Parathyroid adenoma (tissue), 2 donors: ENCODE data around the gene B4GALT6.

ENCODE experiments used
- H2AFZ ChIP-seq: fragments of 300-600 bp; sonication (generic); one replicate; pipeline ENCODE4 v1.7.0; 2017; ENCODE audit warnings: antibody characterized with exemption, mild to moderate bottlenecking
- H3K27ac ChIP-seq: fragments of 300-600 bp; sonication (generic); one replicate; pipeline ENCODE4 v1.7.0; 2017
- H3K27me3 ChIP-seq: fragments of 300-600 bp; sonication (generic); one replicate; pipeline ENCODE4 v1.7.0; 2017; ENCODE audit warnings: low read length; ENCODE audit not compliant: control insufficient read depth, insufficient read depth
- H3K36me3 ChIP-seq: fragments of 300-600 bp; sonication (generic); one replicate; pipeline ENCODE4 v1.7.0; 2017; ENCODE audit warnings: low read length; ENCODE audit not compliant: control insufficient read depth, insufficient read depth
- H3K4me1 ChIP-seq: fragments of 300-600 bp; sonication (generic); one replicate; pipeline ENCODE4 v1.7.0; 2017; ENCODE audit warnings: control low read depth
- H3K4me2 ChIP-seq: fragments of 300-600 bp; sonication (generic); one replicate; pipeline ENCODE4 v1.7.0; 2017; ENCODE audit warnings: low read length
- H3K4me3 ChIP-seq: fragments of 300-600 bp; sonication (generic); one replicate; pipeline ENCODE4 v1.7.0; 2017; ENCODE audit warnings: low read depth, low read length
- H3K79me2 ChIP-seq: fragments of 300-600 bp; sonication (generic); one replicate; pipeline ENCODE4 v1.7.0; 2017; ENCODE audit warnings: control low read depth
- H3K9ac ChIP-seq: fragments of 300-600 bp; sonication (generic); one replicate; pipeline ENCODE4 v1.7.0; 2017; ENCODE audit warnings: mild to moderate bottlenecking
- H3K9me3 ChIP-seq: fragments of 300-600 bp; sonication (generic); one replicate; pipeline ENCODE4 v1.7.0; 2017; ENCODE audit warnings: low read length; ENCODE audit not compliant: control insufficient read depth
- CTCF ChIP-seq: fragments of 300-600 bp; sonication (generic); IDR thresholded peaks from one replicate; pipeline ENCODE4 v1.7.0; 2017; ENCODE audit warnings: antibody characterized with exemption, mild to moderate bottlenecking
- donor health status: primary hyperparathyroidism.

B4GALT6 gene

DNA sequence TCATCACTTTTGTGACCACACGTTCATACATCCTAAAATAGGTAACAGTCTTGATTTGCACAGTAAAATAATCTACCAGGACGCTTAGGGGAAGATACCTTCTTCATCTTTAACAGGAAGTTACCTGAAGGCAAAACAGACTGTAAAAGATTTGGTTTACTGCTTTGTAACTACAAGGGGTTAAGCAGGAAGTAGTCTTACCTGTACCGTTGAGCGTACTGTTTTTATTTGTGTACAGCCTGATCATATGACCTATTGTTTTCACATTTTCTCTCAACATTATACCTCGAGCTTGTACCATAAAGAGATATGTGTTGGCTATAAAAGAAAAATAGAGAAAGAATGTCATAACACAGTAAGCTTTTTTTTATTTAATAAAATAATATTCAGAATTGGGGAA lies 18.3 kb downstream of the B4GALT6 start:
- Histone ChIP-seq H3K4me2 (no peak overlapping the region), H3K27ac (no peak overlapping the region), H3K27me3 (no peaks in the 10 kb centered on the region), H3K36me3 (no peaks in the 10 kb centered on the region), H3K79me2 (no peaks in the 10 kb centered on the region), H3K4me1 (no peaks in the 10 kb centered on the region), H2AFZ (no peak overlapping the region), H3K9me3 (no peaks in the 10 kb centered on the region), H3K4me3 (no peak overlapping the region), H3K9ac (no peak overlapping the region)
- TF ChIP-seq CTCF: no peak

- Histone ChIP-seq H3K4me1 (peaks cover under 1% of the 10 kb centered on the region), H3K9me3 (no peaks in the 10 kb centered on the region), H3K36me3 (no peaks in the 10 kb centered on the region), H3K27me3 (no peaks in the 10 kb centered on the region), H3K27ac (no peak overlapping the region), H3K4me2 (no peak overlapping the region), H3K9ac (no peak overlapping the region), H2AFZ (no peak overlapping the region), H3K79me2 (no peaks in the 10 kb centered on the region), H3K4me3 (no peak overlapping the region)
- no peak for TF ChIP-seq CTCF
Measured at GRCh38 chr18:31664101-31664500, 20.3 kb downstream of the B4GALT6 start.

GRCh38 chr18:31661965-31662364 lies 22.4 kb downstream of the B4GALT6 start:
- Histone ChIP-seq H3K79me2 (no peaks in the 10 kb centered on the region), H3K9ac (no peak overlapping the region), H3K27ac (no peak overlapping the region), H3K4me1 (peaks cover 10% of the 10 kb centered on the region), H3K36me3 (no peaks in the 10 kb centered on the region), H3K9me3 (no peaks in the 10 kb centered on the region), H2AFZ (no peak overlapping the region), H3K4me3 (no peak overlapping the region), H3K27me3 (no peaks in the 10 kb centered on the region), H3K4me2 (no peak overlapping the region)
- TF ChIP-seq CTCF: no peak

DNA sequence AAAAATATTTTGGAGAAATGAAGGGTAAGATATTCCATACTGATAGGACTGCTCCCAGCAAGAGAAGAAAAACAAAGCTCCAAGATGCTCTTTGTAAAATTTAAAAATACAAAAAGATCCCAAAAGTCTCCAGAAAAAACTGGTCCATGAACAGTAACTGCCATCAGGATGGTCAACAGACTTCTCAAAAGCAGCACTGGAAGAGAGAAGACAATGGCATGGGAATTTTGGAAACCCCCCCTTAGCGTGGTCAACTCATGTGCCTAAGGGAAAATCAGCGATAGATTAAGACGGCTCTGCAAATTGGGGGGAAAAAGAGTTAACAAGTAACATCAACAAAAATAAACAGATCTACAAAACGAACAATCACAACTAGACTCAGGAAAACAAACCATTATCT lies 23.6 kb downstream of the B4GALT6 start:
- Histone ChIP-seq H3K4me3 (no peak overlapping the region), H3K9ac (no peak overlapping the region), H3K9me3 (no peaks in the 10 kb centered on the region), H2AFZ (no peak overlapping the region), H3K27ac (no peak overlapping the region), H3K27me3 (no peaks in the 10 kb centered on the region), H3K4me2 (no peak overlapping the region), H3K4me1 (peaks cover 10% of the 10 kb centered on the region), H3K36me3 (no peaks in the 10 kb centered on the region), H3K79me2 (peaks cover under 1% of the 10 kb centered on the region)
- no peak for TF ChIP-seq CTCF

DNA sequence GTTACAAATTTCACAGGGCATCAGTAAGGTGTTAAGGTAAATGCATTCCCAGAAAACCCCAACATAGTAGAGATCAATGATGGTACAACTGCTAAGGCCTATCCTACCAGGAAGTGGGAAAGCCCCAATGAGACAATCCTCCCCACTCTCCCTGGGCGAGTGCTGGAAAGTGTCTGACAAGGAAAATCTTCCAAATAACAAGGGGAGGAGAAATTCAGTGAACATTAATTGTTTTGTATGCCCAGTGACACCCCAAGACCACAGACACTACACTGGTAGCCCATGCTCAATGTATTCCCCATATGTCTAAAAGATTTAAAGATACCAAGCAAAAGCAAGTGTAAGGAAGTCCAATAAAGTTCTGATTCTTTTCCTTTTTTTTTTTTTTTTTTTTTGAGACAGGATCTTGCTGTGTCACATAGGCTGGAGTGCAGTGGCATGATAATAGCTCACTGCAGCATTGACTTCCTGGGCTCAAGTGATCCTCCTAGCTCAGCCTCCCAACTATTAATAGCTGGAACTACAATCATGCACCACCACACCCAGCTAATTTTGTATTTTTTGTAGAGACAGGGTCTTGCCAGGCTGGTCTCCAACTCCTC lies 24.7 kb downstream of the B4GALT6 start:
- Histone ChIP-seq H2AFZ (no peak overlapping the region), H3K9me3 (no peaks in the 10 kb centered on the region), H3K27ac (no peak overlapping the region), H3K79me2 (peaks cover 11% of the 10 kb centered on the region), H3K4me3 (no peak overlapping the region), H3K36me3 (no peaks in the 10 kb centered on the region), H3K27me3 (no peaks in the 10 kb centered on the region), H3K4me1 (peaks cover 10% of the 10 kb centered on the region), H3K9ac (no peak overlapping the region), H3K4me2 (no peak overlapping the region)
- no peak for TF ChIP-seq CTCF
